GM12878 (cell line): ENCODE measurements around the gene BCS1L. TPM values are rescaled to one million over a fixed set of nuclear protein-coding genes. Genes with fewer than 3 reads are reported as not detected.

Experiments
- ATAC-seq: fragments of 200-7000 bp; cut with Tn5 transposase; 3 replicates; pipeline ENCODE4 v1.9.1; 2020; ENCODE audit warnings: mild to moderate bottlenecking, moderate library complexity
- BruUV-seq: library from RNA; stranded (reverse); fragments of 400-500 nt; replicated peaks from 2 replicates; lab custom pipeline; 2021; lab: Mats Ljungman, UMichigan
- CTCF ChIA-PET: fragments of 300-600 bp; sonication (Branson Sonifier 250); formaldehyde crosslinking; extraction: SDS; loops from one replicate; lab custom pipeline; 2021; ENCODE audit warnings: inconsistent platforms; lab: Yijun Ruan, JAX
- POLR2A ChIA-PET: fragments of 350-600 bp; formaldehyde crosslinking; extraction: SDS; loops from one replicate; lab custom pipeline; 2021; ENCODE audit warnings: inconsistent platforms; lab: Charles Lee
- RAD21 ChIA-PET: fragments of 300-600 bp; sonication (Branson Sonifier 250); formaldehyde crosslinking; loops from one replicate; lab custom pipeline; 2023; ENCODE audit warnings: antibody characterized with exemption; ENCODE audit not compliant: unreplicated experiment; lab: Charles Lee
- SMC1A ChIA-PET: fragments of 300-600 bp; sonication (Branson Sonifier 250); formaldehyde crosslinking; loops from one replicate; lab custom pipeline; 2023; ENCODE audit not compliant: unreplicated experiment, uncharacterized antibody; lab: Charles Lee
- DNase-seq: peaks from one replicate; pipeline ENCODE4 v3.0.0-alpha.2; 2011; ENCODE audit warnings: low read depth, low spot score
- FAIRE-seq: peaks from 3 replicates; lab custom pipeline; 2011; peaks lifted over from hg19 to GRCh38; lab: Jason Lieb, UNC
- H2AFZ ChIP-seq: 2 replicates; pipeline ENCODE4 v1.6.0; 2011; ENCODE audit warnings: low read depth, low read length, control low read depth; ENCODE audit not compliant: control insufficient read depth
- H3K27ac ChIP-seq: 2 replicates; pipeline ENCODE4 v1.5.1; 2011; ENCODE audit warnings: control low read depth; ENCODE audit not compliant: control insufficient read depth, insufficient read depth
- H3K27me3 ChIP-seq, 2 experiments: replicated peaks in 1 of 2; 2 replicates each; pipeline versions ENCODE4 v1.6.0 to v1.6.1; 2011; ENCODE audit warnings: low read length in 1 of 2; ENCODE audit not compliant: control insufficient read depth in 2 of 2, insufficient read depth in 2 of 2
- H3K36me3 ChIP-seq, 2 experiments: 2 replicates each; pipeline ENCODE4 v1.5.1; 2011; ENCODE audit warnings: low read length in 1 of 2; ENCODE audit not compliant: control insufficient read depth in 2 of 2, insufficient read depth in 2 of 2
- H3K4me1 ChIP-seq: 2 replicates; pipeline ENCODE4 v1.6.1; 2011; ENCODE audit warnings: mild to moderate bottlenecking, low read length, moderate library complexity, mixed read lengths; ENCODE audit not compliant: control insufficient read depth, insufficient read depth
- H3K4me2 ChIP-seq: 2 replicates; pipeline ENCODE4 v1.6.0; 2011; ENCODE audit warnings: control low read depth; ENCODE audit not compliant: control insufficient read depth, insufficient read depth
- H3K4me3 ChIP-seq: fragments of 200-600 bp; sonication (generic); 2 replicates; pipeline ENCODE4 v1.5.1; 2016
- H3K79me2 ChIP-seq: 2 replicates; pipeline ENCODE4 v1.6.0; 2011; ENCODE audit warnings: low read length; ENCODE audit not compliant: control insufficient read depth, insufficient read depth
- H3K9ac ChIP-seq: 2 replicates; pipeline ENCODE4 v1.8.0; 2011; ENCODE audit warnings: low read length, control low read depth, mixed read lengths; ENCODE audit not compliant: control insufficient read depth, insufficient read depth
- H3K9me3 ChIP-seq: replicated peaks from 3 replicates; pipeline ENCODE4 v1.5.1; 2011; ENCODE audit warnings: mild to moderate bottlenecking, low read length; ENCODE audit not compliant: control insufficient read depth, insufficient read depth
- H4K20me1 ChIP-seq: 2 replicates; pipeline ENCODE4 v1.6.0; 2011; ENCODE audit not compliant: control insufficient read depth, insufficient read depth
- CHD4 ChIP-seq: fragments of 200-600 bp; sonication (generic); IDR thresholded peaks from 2 replicates; pipeline ENCODE4 v1.6.1; 2016; ENCODE audit warnings: mild to moderate bottlenecking
- FOS ChIP-seq: IDR thresholded peaks from 3 replicates; pipeline ENCODE4 v1.6.1; 2011; ENCODE audit warnings: borderline replicate concordance; ENCODE audit not compliant: insufficient read length; ENCODE audit errors: extremely low read depth
- PRDM15 ChIP-seq: fragments of 450-650 bp; formaldehyde crosslinking; IDR thresholded peaks from 2 replicates; pipeline ENCODE4 v1.4.0; 2020; ENCODE audit warnings: mild to moderate bottlenecking, moderate library complexity
- RCOR1 ChIP-seq: conservative IDR thresholded peaks from 2 replicates; pipeline ENCODE4 v1.6.1; 2012; ENCODE audit warnings: low read depth, low read length, improper control_type of control experiment
- REST ChIP-seq: IDR thresholded peaks from 2 replicates; pipeline ENCODE4 v1.6.1; 2012; ENCODE audit warnings: mild to moderate bottlenecking, low read depth, low read length
- SMAD1 ChIP-seq: fragments of 450-650 bp; IDR thresholded peaks from 2 replicates; pipeline ENCODE4 v1.6.1; 2018; ENCODE audit warnings: mild to moderate bottlenecking, low read depth; ENCODE audit not compliant: partially characterized antibody
- SREBF2 ChIP-seq: IDR thresholded peaks from 2 replicates; pipeline ENCODE4 v1.6.1; 2012; ENCODE audit warnings: mild to moderate bottlenecking, low read length
- USF2 ChIP-seq: IDR thresholded peaks from 2 replicates; pipeline ENCODE4 v1.6.1; 2011; ENCODE audit warnings: low read depth, low read length, improper control_type of control experiment, borderline replicate concordance
- ZSCAN29 ChIP-seq: fragments of 450-650 bp; IDR thresholded peaks from 2 replicates; pipeline ENCODE4 v1.6.1; 2017; ENCODE audit warnings: mild to moderate bottlenecking, moderate library complexity
- WGBS: methylation state at CpG from one replicate; pipeline ENCODE4 v1.1.6; 2016; ENCODE audit warnings: low lambda C conversion rate; ENCODE audit not compliant: insufficient replicate concordance, insufficient coverage; ENCODE audit errors: missing lambda C conversion rate; 5-methylcytosine and 5-hydroxymethylcytosine counted together
- in situ Hi-C: fragments of 300-500 bp; cut with MboI; formaldehyde crosslinking; loops from 9 replicates; pipeline ENCODE4 v1.14.3; 2018; ENCODE audit warnings: mixed read lengths
- intact Hi-C: fragments of 100-400 bp; cut with micrococcal nuclease; formaldehyde crosslinking; loops from one replicate; pipeline ENCODE4 v1.14.2; 2022; ENCODE audit not compliant: unreplicated experiment
- polyA plus RNA-seq, 11 experiments: library from polyadenylated mRNA; depleted of rRNA in 4 of 11; unstranded in 6 of 11; stranded (reverse) in 5 of 11; fragments of >200 nt; fragmentation: Nextera tagmentation in 4 of 11; fragmentation: Illumina TruSeq in 1 of 11; extraction: Ambion mirVana in 4 of 11; extraction: Trizol in 1 of 11; gene quantifications; 1 replicate in 1 of 11; 2 replicates in 10 of 11; pipeline versions ENCODE4 v1.2.1 to v1.2.3, GENCODE V29; 2011 to 2016; ENCODE audit warnings: inconsistent platforms in 2 of 11, missing spikeins in 2 of 11, low read depth in 1 of 11
- total RNA-seq, 4 experiments: library from RNA; depleted of rRNA in 3 of 4; stranded (reverse); fragments of >200 nt in 3 of 4; fragmentation: Illumina TruSeq in 1 of 4; extraction: Trizol in 1 of 4; gene quantifications; 2 replicates each; pipeline versions ENCODE4 v1.2.1 to v1.2.3, GENCODE V29; 2013 to 2021

BCS1L gene
- total and polyA plus RNA-seq, 10 of the 15 experiments (the other 5 are each of a cell fraction or from before 2014, with no cell fraction given), result 40.4 to 114 (median 65.2) TPM

DNA sequence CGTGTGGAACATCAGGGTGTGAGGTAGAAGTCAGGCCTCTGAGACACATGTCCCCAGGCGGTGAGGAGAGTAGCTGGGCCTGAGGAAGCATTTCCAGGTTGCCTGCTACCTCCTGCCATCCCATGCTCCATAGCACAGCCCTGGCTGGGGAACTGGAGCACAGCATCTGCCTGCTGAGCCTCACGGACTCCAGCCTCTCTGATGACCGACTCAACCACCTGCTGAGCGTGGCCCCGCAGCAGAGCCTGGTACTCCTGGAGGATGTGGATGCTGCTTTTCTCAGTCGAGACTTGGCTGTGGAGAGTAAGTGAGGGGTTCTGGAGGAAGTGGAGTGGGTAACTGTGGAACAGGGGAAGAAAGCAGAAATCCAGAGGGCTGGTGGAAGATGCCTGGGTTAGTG lies 2.9 kb downstream of the BCS1L start:
- peaks cover 25% of the 10 kb centered on the region for H3K79me2 ChIP-seq
- in situ Hi-C loops (loop anchor here (5.0 kb wide), 1 partner anchor 185 kb away; no protein-coding TSS in a partner anchor), intact Hi-C loops (no loop called here)
- SMC1A ChIA-PET, result interaction anchor here (1.3 kb wide), 1 partner anchor 40 kb away, joined by 4 read pairs; no protein-coding TSS in a partner anchor
- H2AFZ ChIP-seq, result no peak overlapping the region
- 91% methylated on average over 7 of the region's 7 CpGs for WGBS
- no peak overlapping the region for H3K4me3 ChIP-seq
- H3K27me3 ChIP-seq, result no peaks in the 10 kb centered on the region
- H3K9me3 ChIP-seq, result no peaks in the 10 kb centered on the region
- no peaks in the 10 kb centered on the region for H4K20me1 ChIP-seq
- DNase-seq, result no peak
- FAIRE-seq, result no peak
- H3K9ac ChIP-seq, result no peak overlapping the region
- no peak overlapping the region for H3K4me2 ChIP-seq
- peaks cover 18% of the 10 kb centered on the region for H3K4me1 ChIP-seq
- peaks cover 24 to 29% of the 10 kb centered on the region in 2 experiments; a peak in 3 of 4 replicates for H3K36me3 ChIP-seq
- no peak for ATAC-seq
- RAD21 ChIA-PET, result no interaction called here
- BruUV-seq, result no TSS peak
- POLR2A ChIA-PET, result no interaction called here
- H3K27ac ChIP-seq, result no peak overlapping the region
- TF ChIP-seq SMAD1 (no peak), ZSCAN29 (no peak), PRDM15 (CRISPR knock-in tag) (no peak), RCOR1 (no peak), FOS (no peak), REST (no peak), SREBF2 (no peak), USF2 (no peak), CHD4 (no peak)
- TF ChIP-seq, all 136 proteins: peak for 0
- CTCF ChIA-PET, result no interaction called here
